Kidney epithelial cell (primary cell): ENCODE results near the gene SLC35D1. TPM values are rescaled to one million over a fixed set of nuclear protein-coding genes. Genes with fewer than 3 reads are reported as not detected.
"Not testable (repeated sequence)": the region's sequence is repeated elsewhere in the genome, so short reads cannot be mapped to it uniquely, and the experiment has no call there.

Experiments
- DNase-seq: peaks from one replicate; pipeline ENCODE4 v3.0.0-alpha.2; 2010; ENCODE audit warnings: low read depth
- H3K27me3 ChIP-seq: 2 replicates; pipeline ENCODE4 v1.6.0; 2011; ENCODE audit warnings: low read length; ENCODE audit not compliant: control insufficient read depth, insufficient read depth
- H3K36me3 ChIP-seq: 2 replicates; pipeline ENCODE4 v1.5.1; 2011; ENCODE audit warnings: low read length; ENCODE audit not compliant: control insufficient read depth, insufficient read depth
- H3K4me3 ChIP-seq: 2 replicates; pipeline ENCODE4 v1.5.1; 2011; ENCODE audit warnings: low read depth, mild to moderate bottlenecking, control low read depth, low read length
- CTCF ChIP-seq: IDR thresholded peaks from 2 replicates; pipeline ENCODE4 v1.5.1; 2011; ENCODE audit warnings: mild to moderate bottlenecking, moderate library complexity, low read length, control low read depth, inconsistent platforms; ENCODE audit not compliant: insufficient read depth, poor library complexity, severe bottlenecking
- total RNA-seq: library from RNA; depleted of rRNA; stranded (reverse); fragments of >200 nt; gene quantifications from 2 replicates; pipeline ENCODE4 v1.2.3, GENCODE V29; 2015

The SLC35D1 gene
- total RNA-seq, 1 donor from 2014 or later: 6.9 TPM

GRCh38 chr1:67072749-67073148, 18.8 kb upstream of the SLC35D1 start:
- TF ChIP-seq CTCF: no peak
- no peaks in the 10 kb centered on the region for H3K27me3 ChIP-seq
- DNase-seq: no peak
- H3K4me3 ChIP-seq: no peak overlapping the region
- H3K36me3 ChIP-seq: no peaks in the 10 kb centered on the region

GRCh38 chr1:67067655-67068054, 13.7 kb upstream of the SLC35D1 start:
- H3K36me3 ChIP-seq, DNase-seq, H3K27me3 ChIP-seq, H3K4me3 ChIP-seq: not testable (repeated sequence)

GRCh38 chr1:67062412-67062811, 8.5 kb upstream of the SLC35D1 start:
- Histone ChIP-seq H3K36me3 (no peaks in the 10 kb centered on the region), H3K4me3 (no peak overlapping the region), H3K27me3 (no peaks in the 10 kb centered on the region)
- no peak for TF ChIP-seq CTCF
- DNase-seq: no peak

GRCh38 chr1:67061266-67061665, 7.3 kb upstream of the SLC35D1 start:
- no peak for DNase-seq
- TF ChIP-seq CTCF: no peak
- no peaks in the 10 kb centered on the region for H3K36me3 ChIP-seq
- H3K27me3 ChIP-seq: no peaks in the 10 kb centered on the region
- no peak overlapping the region for H3K4me3 ChIP-seq

- DNase-seq: peak; percentile 98
- no peak overlapping the region for H3K4me3 ChIP-seq
- TF ChIP-seq CTCF: no peak
- H3K36me3 ChIP-seq: no peaks in the 10 kb centered on the region
- no peaks in the 10 kb centered on the region for H3K27me3 ChIP-seq
Measured at GRCh38 chr1:67060811-67061218, 6.9 kb upstream of the SLC35D1 start.

GRCh38 chr1:67059346-67059745, 5.4 kb upstream of the SLC35D1 start:
- Histone ChIP-seq H3K36me3 (no peaks in the 10 kb centered on the region), H3K27me3 (no peaks in the 10 kb centered on the region), H3K4me3 (no peak overlapping the region)
- DNase-seq: no peak
- no peak for TF ChIP-seq CTCF
